Stimulated activated naive CD4-positive, alpha-beta T cell (primary cell): ENCODE data around the gene NUCKS1.
A peak's percentile ranks its signal among the peaks of the same experiment; 100 is the strongest.

Source experiments
- DNase-seq, 6 experiments: peaks; one replicate each; lab custom pipeline; 2025; lab: John Stamatoyannopoulos, UW

NUCKS1 gene

DNA sequence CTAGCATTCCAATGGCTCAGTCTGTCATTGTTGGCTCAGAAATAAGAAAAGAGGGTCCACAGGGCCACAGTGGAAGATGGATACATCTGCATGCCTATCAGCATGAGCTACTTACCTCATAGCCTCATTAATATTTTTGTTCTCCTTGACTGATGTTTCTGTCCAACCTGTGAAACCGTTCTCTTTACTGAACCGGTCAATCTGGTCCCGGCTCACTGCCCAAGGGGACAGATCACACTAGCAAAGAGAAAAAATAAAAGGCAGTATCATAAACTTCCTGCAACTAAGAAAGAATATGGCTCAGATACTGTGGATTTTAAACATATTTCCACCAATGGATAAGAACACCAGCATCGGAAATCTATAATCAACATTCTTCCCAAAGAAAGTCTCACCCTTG is 20.6 kb upstream of the NUCKS1 start:
- DNase-seq: no peak

DNA sequence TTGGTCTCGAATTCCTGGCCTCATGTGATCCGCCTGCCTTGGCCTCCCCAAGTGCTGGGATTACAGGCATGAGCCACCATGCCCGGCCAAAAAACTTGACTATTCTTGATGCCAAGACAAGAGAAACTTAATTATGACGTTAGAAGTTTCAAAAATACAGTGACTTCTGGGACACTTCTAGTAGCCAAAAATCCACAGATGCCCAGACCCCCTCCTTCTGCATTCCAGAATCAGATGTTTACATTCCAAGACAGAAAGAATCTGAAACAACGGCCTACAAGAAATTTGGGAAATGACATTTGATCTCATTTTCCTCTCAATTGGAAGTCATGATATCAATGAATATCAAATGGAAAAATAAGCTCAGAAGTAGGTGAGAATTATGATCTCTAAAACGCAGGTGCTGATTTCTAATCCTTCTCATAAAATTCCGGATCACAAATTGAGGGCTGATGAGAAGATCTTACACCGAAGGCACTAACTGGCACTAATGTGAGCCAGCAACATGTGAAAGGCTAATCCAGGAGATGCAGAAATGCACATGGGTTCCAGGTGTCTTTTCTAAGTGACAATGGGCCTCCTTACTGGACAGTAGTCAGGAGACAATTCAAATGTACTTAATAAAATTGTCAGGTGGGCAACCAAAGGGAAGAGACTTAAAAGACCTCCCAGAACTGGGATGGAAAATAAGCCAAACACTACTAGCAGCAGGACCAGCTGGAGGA is 19.8 kb upstream of the NUCKS1 start:
- no peak for DNase-seq

DNA sequence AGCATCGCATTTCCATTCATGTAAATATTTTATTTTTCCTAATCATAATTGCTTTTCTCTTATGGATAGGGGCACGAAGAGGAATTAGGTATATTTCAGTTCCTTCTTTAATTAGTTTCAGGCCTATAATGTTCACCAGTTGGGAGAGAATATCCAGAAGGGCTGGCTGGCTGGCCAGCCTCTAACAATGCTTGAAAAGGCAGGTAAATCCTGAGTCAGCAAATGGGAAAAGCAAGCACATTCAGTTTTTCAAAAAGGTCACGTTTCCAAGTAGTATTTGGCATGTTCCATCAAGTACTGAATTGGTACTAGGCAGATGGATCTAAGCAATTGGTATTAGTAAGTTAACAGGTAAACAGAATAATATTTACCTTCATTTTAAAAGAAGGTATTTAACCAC is 17.3 kb upstream of the NUCKS1 start:
- no peak for DNase-seq

DNA sequence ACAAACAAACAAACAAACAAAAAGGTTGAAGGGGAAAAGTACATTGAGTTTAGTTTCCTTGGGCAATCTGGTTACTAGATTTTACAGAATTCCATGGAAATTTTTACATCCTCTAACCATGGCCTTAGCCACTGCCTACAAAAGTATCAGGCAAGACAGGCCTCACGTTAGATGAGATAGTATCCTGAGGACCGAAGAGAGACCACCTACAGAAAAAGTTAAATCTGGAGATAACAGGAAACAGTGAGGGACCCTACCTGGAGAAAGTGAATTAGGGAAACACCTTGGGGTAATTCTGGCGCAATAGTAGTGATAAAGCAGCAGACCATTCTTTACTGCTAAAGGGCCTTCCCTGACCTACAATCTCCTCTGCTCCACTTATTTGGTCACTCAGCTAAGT is 16.6 kb upstream of the NUCKS1 start:
- DNase-seq: no peak

DNA sequence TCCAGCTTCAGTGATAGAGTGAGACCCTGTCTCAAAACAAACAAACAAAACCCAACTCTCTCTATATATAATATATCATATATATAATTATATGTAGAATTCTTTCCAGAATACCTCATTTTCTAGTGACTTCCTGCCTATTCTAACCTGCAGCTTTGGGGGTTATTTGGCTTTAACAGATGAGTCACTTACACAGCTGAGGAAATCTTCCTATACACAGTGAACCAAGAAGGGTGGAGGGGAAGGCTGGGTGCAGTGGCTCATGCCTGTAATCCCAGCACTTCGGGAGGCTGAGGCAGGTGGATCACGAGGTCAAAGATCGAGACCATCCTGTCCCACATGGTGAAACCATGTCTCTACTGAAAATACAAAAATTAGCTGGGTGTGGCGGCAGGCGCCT is 16.1 kb upstream of the NUCKS1 start:
- no peak for DNase-seq

DNA sequence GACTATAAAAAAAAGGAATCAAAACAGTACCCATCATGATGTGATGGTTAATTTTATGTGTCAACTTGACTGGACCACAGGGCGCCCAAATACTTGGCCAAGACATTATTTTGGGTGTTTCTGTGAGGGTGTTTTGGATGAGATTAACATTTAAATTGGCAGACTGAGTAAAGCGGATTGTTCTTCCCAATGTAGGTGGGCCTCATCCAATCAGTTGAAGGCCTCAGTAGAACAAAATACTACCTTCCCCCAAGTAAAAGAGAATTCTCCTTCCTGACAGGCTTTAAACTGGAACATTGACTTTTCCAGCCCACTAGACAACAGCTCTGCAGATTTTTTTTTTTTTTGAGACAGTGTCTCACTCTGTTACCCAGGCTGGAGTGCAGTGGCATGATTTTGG is 14.6 kb upstream of the NUCKS1 start:
- no peak for DNase-seq

DNA sequence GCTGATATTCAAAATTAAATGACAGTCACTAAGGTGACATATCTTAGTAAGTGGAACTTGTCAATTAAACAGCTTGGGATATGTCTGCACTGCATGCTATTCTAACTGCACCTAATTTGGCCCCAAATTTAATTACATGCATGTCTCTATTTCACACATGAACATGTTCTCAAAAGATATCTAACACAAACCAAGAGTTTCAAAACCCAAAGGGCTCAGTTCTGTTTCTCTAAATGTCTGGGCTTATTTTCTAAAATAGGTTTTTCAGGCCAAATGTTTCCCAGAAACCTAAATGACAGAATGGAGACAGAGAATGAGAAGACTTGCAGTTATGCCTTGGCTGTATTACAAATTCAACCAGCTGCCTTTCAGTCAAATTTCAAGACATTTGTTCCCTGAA is 14.0 kb upstream of the NUCKS1 start:
- DNase-seq: no peak

DNA sequence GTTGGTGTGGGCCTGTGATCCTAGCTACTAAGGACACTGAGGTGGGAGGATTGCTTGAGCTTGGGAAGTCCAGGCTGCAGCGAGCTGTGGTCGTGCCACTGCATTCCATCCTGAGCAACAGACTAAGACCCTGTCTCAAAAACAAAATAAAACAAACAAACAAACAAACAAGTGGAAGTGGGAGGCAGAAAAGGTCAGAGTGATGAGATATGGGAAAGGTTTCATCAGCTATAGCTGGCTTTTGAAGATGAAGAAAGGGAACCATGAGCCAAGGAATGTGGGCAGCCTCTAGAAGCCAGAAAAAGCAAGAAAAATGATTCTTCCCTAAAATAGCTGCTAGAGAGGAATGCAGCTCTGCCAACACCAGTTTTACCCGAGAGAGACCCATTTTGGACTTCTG is 10.6 kb upstream of the NUCKS1 start:
- no peak for DNase-seq

DNA sequence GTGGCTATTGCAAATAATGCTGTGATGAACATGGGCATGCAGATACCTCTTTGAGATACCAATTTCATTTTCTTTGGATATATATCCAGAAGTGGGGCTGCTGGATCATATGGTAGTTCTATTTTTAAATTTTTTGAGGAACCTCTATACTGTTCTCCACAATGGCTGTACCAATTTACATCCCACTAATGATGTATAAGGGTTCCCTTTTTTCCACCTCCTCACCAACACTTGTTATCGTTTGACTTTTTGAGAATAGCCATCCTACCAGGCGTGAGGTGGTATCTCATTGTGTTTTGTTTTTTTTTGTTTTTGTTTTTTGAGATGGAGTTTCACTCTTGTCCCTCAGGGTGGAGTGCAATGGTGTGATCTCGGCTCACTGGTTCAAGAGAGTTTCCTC is 6.6 kb upstream of the NUCKS1 start:
- DNase-seq: no peak

DNA sequence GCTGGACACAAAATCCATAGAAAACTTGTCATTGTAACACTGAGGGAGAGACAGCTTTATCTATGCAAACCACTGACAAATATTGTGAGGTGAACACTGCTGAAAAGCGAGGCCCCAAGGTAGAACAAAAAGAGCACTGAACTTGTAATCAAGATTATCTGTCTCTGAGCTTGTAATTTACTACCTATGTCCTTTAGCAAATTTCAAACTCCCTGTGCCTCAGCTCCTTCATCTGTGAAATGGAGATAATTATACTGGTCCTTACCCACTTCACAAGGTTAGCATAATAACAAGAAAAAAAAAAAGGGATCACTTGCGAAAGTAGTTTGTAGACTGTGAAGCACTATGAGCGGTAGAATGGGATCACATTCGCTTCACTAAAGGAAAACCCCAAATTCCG is 4.9 kb upstream of the NUCKS1 start:
- DNase-seq: no peak

DNA sequence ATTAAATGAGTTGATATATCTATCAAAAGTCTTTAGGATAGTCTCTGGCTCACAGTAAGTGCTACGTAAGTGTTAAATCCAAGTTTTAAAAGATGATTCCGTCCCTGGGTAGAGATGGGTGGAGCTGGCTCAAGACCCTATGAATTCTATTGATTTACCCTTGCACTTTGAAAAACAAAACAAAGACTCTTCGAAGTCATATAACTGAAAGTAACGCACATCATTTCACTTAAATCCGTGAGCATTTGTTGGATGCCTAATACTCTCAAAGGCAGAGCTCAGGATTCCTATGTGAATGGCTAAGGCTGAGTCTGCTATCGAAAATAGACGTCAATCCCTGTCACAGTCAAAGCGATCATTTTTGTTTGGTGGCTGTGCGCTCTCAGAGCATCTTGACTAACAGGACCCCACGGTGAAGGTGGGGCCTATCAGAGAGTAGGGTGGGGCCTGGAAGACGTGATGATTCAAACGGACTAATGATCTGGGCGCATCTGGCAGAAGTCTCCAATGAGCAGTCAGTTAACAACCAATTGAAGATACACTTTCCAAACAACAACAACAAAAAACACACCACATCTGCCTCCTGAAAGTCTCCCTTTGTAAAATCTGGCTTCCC is 1.2 kb upstream of the NUCKS1 start:
- DNase-seq: peak in 1 of 6 experiments; percentile 19

DNA sequence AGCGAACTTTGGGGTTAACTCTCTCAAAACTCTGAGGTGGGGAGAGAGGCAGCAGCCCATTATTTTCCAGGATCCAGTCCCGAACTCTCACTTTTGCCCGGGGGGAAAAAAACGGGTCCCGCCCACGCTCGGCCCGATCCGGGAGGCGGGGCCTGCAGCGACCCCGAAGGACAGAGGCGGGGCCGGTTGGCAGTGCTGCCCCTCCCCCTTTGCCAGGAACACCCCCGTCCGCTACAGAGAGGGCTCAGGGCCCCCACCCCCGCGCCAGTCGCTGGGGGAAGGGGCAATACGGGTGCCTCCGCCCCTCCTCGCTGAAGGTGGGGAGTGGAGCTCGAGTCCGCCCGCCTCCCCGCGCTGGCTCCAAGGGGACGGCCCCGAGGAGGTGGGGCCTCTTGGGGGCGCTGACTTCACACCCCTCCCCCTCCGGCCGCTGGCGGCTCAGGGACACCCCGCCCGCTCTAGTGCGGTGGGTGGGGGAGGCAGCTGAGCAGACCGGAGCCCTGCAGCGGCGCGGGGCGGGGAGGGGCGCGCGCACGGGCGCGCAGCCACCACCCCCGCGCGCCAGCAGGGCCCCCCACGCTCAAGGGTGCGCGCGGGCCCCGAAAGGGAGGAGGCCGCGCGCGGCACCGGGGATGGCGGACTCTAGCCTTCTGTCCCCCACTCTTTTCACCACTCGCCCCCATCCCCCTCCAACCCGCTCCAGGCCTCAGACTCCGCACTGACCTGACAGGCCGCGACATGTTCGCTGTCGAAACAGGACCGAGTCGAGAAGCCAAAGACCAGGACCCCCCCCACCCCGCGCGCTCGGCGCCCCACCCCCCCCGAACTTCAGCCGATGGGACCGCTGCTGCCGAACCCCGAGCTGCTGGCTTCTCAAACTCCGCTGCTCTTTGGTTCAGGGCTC is 496 bp downstream of the NUCKS1 start:
- peak; percentile 89 to 94 (median 92) for DNase-seq

DNA sequence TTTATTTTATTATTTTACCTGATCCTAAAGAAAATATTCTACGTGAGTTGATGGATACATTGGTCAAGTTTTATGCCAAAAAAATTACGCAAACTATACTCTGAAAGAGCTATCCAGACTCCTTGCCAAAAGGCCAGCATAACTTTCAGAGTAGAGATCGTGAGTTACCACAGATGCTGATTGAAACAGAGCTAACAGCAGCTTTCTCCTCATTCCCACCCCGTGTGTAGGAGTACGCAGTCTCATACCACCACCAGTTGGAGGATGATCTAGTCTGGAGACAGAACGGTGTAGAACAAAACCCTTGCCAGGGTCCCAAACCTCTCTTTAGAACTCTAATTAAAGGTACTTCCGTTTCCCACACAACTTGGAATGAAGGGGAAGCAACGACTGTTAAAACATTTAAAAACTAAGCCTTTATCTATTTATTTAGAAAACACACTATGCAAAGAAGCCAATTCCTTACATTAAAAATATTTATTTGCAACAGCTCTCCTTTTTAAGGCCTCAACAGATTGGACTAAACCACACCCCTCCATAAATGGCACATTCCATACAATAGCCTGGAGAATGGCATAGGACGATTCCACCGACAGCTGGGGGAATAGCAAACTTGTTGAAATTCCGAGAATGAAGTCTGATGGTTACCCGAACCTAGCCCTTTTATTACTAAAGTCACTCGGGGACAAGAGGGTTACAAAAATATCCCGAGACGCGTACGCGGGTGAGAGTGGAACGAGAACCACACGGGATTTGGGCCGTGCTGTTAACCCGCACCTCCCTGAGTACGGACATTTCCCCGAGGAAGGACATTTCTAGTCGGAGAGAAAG is 1.4 kb downstream of the NUCKS1 start:
- peak in 4 of 6 experiments; percentile 42 to 63 (median 54) for DNase-seq

DNA sequence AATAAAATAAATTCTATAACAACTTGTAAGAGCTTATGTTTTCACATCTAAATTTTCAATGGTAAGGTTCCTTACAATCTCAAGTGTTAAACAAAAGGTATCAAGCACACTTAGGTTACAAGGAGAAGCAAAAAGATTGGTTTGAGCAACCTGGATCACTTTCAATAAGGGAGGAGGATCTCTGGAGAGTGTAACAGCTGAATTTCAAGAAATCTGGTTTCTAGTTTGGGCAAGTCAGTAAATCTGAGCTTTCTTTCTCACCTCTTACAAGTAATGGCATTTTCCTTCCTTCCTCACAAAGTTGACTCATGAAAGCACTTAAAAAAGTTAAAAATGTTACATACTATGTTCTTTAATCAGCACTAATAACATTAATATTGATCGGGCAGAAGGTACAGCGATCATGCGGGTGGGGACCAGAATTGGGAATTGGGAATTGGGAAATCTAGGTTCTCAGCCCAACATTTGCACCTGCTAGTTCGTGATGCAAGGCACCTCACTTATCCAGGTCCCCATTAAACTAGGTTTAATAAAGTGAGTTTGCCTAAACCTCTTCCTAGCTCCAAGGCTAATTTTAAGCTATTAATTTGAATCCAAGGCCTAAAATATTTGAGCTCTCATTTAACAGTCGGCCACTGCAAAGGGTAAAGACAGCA is 3.1 kb downstream of the NUCKS1 start:
- DNase-seq: no peak

DNA sequence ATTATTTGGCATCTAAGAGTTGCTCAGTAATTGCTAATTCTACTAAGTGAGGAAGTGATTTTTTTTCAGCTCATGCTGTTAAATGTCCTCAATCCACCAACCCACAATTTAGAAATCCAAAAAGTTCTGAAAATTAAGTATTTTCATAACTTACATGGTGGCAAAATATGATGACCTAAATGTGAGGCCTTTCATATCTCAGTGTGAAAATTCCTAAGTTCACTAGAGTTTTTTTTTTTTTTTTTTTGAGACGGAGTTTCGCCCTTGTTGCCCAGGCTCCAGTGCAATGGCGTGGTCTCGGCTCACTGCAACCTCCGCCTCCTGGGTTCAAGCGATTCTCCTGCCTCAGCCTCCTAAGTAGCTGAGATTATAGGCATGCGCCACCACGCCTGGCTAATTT is 5.6 kb downstream of the NUCKS1 start:
- DNase-seq: no peak

DNA sequence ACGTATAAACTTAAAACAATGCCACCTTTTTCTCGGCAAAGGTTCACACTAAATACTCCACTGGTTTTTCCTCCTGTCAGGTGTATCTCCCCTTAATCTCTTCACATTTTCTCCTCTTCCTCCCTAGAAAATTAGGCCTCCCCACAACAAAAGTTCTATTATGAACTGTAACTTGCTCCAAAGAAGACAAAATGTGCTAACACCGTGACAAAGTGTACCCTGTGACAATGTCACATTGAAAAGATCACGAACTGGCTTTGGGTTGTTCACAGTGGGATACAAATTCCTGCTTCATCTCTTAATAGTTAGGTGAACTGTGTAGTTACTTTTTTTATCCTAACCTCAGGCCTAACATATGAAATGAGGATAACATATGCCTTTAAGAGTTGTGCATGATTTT is 6.0 kb downstream of the NUCKS1 start:
- no peak for DNase-seq

DNA sequence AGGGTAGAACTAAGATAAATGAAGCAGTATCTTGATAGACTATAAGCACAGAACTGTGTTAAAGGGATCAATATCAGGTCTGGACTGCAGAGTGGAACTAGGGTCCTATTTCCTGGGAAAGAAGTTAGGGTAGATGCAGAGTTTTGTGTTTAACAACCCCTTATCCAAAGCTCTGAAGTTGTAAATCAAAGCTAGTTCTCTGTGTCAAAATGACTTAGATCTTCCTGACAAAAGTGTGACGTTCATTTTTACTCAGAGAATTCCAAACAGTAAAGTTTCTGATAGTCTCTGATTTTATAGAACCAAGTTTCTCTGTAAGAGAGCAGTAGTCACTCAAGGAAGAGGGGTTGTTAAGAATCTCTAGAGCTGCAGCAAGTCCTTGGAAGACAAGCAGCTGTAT is 8.3 kb downstream of the NUCKS1 start:
- no peak for DNase-seq

DNA sequence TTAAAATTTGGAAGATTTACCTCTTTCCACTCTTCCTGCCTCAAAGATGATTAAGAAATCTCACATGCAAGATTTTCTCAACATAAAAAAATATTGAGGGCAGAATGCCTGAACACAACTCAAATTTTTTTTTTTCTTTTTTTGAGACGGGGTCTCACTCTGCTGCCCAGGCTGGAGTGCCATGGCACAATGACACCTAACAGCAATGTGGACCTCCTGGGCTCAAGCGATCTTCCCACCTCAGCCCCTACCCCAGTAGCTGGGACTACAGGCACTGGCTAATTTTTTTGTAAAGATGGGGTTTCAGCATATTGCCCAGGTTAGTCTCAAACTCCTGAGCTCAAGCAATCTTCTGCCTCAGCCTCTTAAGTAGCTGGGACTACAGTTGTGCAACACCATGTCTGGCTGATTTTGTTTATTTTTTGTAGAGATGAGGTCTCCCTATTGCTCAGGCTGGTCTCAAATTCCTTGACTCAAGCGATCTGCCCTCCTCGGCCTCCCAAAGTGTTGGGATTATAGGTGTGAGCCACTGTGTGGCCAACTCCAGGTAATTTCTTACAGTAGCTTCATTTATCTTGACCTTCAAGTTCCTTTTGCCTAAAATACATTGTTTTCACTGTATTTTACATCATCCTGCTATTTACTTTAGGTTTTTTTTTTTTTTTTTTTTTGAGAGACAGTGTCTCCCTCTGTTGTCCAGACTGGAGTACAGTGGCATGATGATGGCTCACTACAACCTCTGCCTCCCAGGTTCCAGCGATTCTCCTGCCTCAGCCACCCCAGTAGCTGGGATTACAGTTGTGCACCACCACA is 10.4 kb downstream of the NUCKS1 start:
- no peak for DNase-seq

DNA sequence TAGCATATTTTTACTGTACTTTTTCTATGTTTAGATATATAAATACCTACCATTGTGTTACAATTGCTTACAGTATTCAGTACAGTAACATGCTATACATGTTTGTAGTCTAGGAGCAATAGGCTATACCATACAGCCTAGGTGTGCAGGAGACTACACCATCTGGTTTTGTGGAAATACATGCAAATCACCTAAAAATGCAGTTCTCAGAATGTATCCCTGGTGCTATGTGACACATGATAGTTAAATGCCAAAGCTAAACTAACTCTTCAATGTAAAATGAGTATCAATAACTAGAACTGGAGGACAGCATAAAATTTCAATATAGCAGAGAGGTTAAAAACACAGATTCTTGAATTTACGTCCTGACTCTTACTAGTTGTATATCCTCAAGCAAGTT is 14.8 kb downstream of the NUCKS1 start:
- DNase-seq: no peak

DNA sequence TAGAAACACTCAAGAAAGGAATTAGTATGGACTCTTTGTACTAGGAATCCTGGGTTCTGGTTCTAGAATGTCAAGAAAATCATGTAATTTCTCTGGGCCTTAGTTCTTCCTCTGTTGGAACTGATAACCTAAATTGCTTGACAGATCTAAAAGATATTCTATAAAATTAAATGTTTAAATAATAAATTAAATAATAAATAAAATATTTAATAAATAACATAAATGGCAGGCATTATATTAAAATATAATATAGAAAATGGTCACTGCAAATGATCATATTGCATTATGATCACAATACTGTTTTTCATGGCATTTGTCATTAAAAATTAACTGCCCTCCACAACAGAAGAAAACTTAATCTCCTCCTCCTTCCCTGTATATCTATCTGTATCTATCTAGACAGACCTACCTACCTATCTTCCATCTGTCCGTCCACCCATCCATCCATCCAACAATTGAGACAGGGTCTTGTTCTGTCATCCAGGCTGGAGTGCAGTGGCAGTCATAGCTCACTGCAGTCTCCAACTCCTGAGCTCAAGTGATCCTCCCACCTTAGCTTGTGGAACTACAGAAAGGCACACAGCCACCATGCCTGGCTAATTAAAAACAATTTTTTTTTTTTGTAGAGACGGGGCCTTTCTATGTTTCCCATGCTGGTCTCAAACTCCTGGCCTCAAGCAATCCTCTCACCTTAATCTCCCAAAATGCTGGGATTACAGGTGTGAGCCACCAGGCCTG is 16.4 kb downstream of the NUCKS1 start:
- no peak for DNase-seq
